ENCODE data around the gene SMNDC1. TPM values are rescaled to one million over a fixed set of nuclear protein-coding genes. Genes with fewer than 3 reads are reported as not detected.
A peak's percentile ranks its signal among the peaks of the same experiment; 100 is the strongest.

The SMNDC1 gene
- polyA plus RNA-seq, 1 experiment, result 6.1 TPM

DNA sequence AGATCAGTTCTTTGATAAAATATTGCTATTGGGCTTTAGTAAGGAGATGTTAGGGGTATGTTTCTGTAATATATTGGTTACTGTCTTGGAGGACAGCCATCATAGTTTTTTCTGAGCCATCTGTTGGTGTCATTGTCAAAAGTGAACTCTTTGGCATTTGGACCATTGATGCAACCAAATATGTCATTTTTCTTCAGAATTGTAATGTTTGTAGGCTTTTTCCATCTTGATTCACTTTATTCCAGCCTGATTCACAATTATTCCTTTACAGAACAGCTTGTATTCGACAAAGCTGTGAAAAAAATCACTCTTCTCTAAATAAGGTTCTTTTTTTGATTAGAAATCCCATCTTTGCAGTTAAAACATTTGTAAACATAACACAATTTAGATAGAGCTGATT lies 37.4 kb downstream of the SMNDC1 start:
- POLR2A ChIA-PET, result no interaction called here
- TF ChIP-seq, protein P1, sequence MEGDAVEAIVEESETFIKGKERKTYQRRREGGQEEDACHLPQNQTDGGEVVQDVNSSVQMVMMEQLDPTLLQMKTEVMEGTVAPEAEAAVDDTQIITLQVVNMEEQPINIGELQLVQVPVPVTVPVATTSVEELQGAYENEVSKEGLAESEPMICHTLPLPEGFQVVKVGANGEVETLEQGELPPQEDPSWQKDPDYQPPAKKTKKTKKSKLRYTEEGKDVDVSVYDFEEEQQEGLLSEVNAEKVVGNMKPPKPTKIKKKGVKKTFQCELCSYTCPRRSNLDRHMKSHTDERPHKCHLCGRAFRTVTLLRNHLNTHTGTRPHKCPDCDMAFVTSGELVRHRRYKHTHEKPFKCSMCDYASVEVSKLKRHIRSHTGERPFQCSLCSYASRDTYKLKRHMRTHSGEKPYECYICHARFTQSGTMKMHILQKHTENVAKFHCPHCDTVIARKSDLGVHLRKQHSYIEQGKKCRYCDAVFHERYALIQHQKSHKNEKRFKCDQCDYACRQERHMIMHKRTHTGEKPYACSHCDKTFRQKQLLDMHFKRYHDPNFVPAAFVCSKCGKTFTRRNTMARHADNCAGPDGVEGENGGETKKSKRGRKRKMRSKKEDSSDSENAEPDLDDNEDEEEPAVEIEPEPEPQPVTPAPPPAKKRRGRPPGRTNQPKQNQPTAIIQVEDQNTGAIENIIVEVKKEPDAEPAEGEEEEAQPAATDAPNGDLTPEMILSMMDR (IDR thresholded peaks at IDR 0.05; ENCODE audit: insufficient read depth, low read depth, low read length), result no peak
- DNase-seq (ENCODE audit: low read depth), result no peak
- Histone ChIP-seq H3K27me3 (ENCODE audit: control insufficient read depth, insufficient read depth, low read length) (no peaks in the 10 kb centered on the region), H3K4me3 (ENCODE audit: low read depth, low read length) (no peak overlapping the region), H3K36me3 (ENCODE audit: control insufficient read depth, insufficient read depth, low read length) (no peaks in the 10 kb centered on the region)
- CTCF ChIA-PET, result interaction anchor here (1.0 kb wide), 1 partner anchor 12 kb away, joined by 3 read pairs; no protein-coding TSS in a partner anchor

DNA sequence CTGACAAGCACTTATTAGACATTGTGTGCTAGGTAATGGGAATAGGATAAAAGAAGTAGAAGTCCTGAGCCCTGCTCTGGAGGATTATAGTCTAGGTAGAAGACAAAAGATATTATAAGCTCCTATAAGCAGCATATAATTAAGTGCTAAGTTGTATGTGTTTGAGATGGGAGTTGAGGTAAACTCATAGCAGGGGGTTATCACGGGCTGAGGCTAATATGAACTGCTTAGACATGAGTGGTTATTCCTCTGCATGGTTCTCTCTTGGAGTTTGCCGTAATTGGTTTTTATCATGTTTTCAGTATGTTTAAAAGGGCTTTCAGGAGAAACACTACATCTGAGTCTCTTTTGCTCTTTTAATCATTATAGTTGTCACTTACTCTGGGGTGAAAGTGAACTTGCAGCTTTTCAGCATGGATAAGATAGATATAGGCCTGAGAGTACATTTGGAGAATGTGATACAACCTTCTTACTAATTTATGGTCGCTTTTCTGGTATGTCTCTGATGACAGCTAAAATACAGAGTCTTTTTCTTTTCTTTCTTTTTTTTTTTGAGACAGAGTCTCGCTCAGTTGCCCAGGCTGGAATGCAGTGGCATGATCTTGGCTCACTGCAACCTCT lies 39.0 kb downstream of the SMNDC1 start:
- DNase-seq (ENCODE audit: low read depth), result no peak
- TF ChIP-seq, protein P1 (IDR thresholded peaks at IDR 0.05; ENCODE audit: insufficient read depth, low read depth, low read length), result no peak
- ChIA-PET CTCF (no interaction called here), POLR2A (no interaction called here)
- no peaks in the 10 kb centered on the region for H3K36me3 ChIP-seq (ENCODE audit: control insufficient read depth, insufficient read depth, low read length)
- H3K27me3 ChIP-seq (ENCODE audit: control insufficient read depth, insufficient read depth, low read length), result no peaks in the 10 kb centered on the region
- no peak overlapping the region for H3K4me3 ChIP-seq (ENCODE audit: low read depth, low read length)

DNA sequence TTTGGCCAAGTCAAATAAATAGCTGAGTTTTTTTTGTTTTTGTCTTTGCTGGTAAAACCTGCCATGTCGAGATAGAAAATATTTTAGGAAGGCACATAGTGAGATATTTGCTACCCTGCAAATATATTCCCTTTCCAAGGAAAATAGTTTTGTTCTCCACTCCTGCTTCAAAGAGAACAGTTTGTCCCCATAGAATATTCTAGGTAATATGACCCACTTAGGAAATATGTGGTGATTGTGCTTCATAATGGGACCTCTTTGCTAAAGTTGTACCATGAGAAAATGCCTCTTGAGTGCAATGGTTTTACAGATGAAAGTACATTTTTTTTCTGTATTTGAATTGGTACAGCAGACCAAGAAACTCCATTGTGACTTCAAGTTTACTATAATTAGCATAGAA lies 41.6 kb downstream of the SMNDC1 start:
- TF ChIP-seq, protein P1 (IDR thresholded peaks at IDR 0.05; ENCODE audit: insufficient read depth, low read depth, low read length), result no peak
- no peak for DNase-seq (ENCODE audit: low read depth)
- ChIA-PET CTCF (interaction anchor here (2.1 kb wide), 1 partner anchor 16 kb away, joined by 6 read pairs; no protein-coding TSS in a partner anchor), POLR2A (no interaction called here)
- no peaks in the 10 kb centered on the region for H3K27me3 ChIP-seq (ENCODE audit: control insufficient read depth, insufficient read depth, low read length)
- H3K4me3 ChIP-seq (ENCODE audit: low read depth, low read length), result no peak overlapping the region
- no peaks in the 10 kb centered on the region for H3K36me3 ChIP-seq (ENCODE audit: control insufficient read depth, insufficient read depth, low read length)

DNA sequence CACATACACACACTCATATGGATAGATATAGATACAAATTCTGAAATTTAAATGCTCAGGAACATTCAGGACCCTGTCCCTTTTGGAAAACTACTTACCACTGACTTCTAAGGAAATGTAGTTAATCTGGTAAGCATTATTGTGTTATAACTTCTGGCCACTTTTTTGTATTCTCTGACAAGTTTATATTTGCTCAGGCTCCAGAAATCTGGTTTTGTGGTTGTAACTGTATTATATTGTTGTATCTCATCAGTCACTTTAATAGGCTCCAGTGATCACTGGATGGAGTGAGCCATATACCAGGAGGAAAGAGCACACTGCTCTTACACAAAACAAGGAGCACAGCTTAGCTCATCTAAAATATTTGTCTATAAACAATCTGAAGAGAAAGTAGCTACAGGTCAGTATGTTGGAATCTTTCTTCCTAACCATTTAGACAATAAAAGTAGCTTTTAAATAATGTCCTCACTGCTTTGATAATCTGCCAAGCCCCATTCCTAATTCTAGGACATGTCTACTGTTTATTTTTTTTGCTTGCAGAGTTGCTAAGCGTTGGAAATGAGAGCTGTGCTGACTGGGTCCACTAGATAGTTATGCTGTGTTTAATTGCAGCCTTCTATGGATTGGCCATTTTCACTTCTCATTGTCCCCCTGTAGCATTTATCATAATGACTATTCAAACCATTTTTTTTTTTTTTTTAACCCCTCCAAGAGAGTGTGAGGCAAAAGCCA lies 43.8 kb downstream of the SMNDC1 start:
- peak; percentile 30 for DNase-seq (ENCODE audit: low read depth)
- ChIA-PET POLR2A (interaction anchor here (0.7 kb wide), 1 partner anchor 10 kb away, joined by 3 read pairs; no protein-coding TSS in a partner anchor), CTCF (interaction anchor here (0.6 kb wide), 2 partner anchors 151 to 377 kb away, joined by 3 read pairs; no protein-coding TSS in a partner anchor)
- H3K4me3 ChIP-seq (ENCODE audit: low read depth, low read length), result no peak overlapping the region
- no peaks in the 10 kb centered on the region for H3K27me3 ChIP-seq (ENCODE audit: control insufficient read depth, insufficient read depth, low read length)
- TF ChIP-seq, protein P1 (IDR thresholded peaks at IDR 0.05; ENCODE audit: insufficient read depth, low read depth, low read length), result no peak
- no peaks in the 10 kb centered on the region for H3K36me3 ChIP-seq (ENCODE audit: control insufficient read depth, insufficient read depth, low read length)

DNA sequence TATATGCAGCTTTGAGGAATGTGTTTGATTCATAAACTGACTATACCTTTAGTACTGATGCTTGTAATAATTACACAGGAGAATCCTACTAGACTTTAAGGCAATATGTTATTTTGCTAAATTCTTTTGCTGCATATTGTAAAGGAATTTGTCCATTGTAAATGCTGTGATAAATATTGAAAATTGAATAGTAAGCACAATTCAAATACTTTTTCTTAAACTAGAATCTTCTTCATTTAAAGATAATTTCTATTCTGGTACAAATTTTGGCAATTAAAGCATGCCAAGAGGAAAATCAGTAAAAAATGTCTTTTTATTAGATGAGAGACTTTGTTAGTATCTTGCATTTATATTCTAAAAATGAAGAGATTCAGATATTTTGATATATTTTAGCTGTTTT lies 45.4 kb downstream of the SMNDC1 start:
- no peak for DNase-seq (ENCODE audit: low read depth)
- Histone ChIP-seq H3K27me3 (ENCODE audit: control insufficient read depth, insufficient read depth, low read length) (no peaks in the 10 kb centered on the region), H3K36me3 (ENCODE audit: control insufficient read depth, insufficient read depth, low read length) (no peaks in the 10 kb centered on the region), H3K4me3 (ENCODE audit: low read depth, low read length) (no peak overlapping the region)
- ChIA-PET CTCF (interaction anchor here (0.6 to 0.7 kb wide), 2 partner anchors 13 to 14 kb away, joined by 3 to 4 read pairs; no protein-coding TSS in a partner anchor), POLR2A (no interaction called here)
- TF ChIP-seq, protein P1 (IDR thresholded peaks at IDR 0.05; ENCODE audit: insufficient read depth, low read depth, low read length), result no peak
